IMR-90 (cell line): ENCODE data around the gene GLI1. TPM values are rescaled to one million over a fixed set of nuclear protein-coding genes. Genes with fewer than 3 reads are reported as not detected.
A peak's percentile ranks its signal among the peaks of the same experiment; 100 is the strongest.

Experiments used
- ATAC-seq: fragments of 200-7000 bp; cut with Tn5 transposase; 2 replicates; pipeline ENCODE4 v1.9.1; 2020; ENCODE audit warnings: low read depth, mild to moderate bottlenecking, moderate library complexity
- BruUV-seq: library from RNA; stranded (reverse); fragments of 400-500 nt; replicated peaks from 2 replicates; lab custom pipeline; 2021; lab: Mats Ljungman, UMichigan
- CTCF ChIA-PET: fragments of 300-600 bp; formaldehyde crosslinking; extraction: SDS; loops from one replicate; lab custom pipeline; 2021; ENCODE audit warnings: antibody characterized with exemption; lab: Yijun Ruan, JAX
- POLR2A ChIA-PET: fragments of 300-600 bp; sonication (Branson Sonifier 250); formaldehyde crosslinking; loops from one replicate; lab custom pipeline; 2022; ENCODE audit warnings: antibody characterized with exemption; ENCODE audit not compliant: unreplicated experiment; lab: Charles Lee
- DNase-seq: peaks from one replicate; pipeline ENCODE4 v3.0.0; 2013
- H2AFZ ChIP-seq: replicated peaks from 2 replicates; pipeline ENCODE3; 2013; ENCODE audit warnings: low read length, mild to moderate bottlenecking; ENCODE audit not compliant: poor library complexity
- H2AK5ac ChIP-seq: 2 replicates; pipeline ENCODE4 v1.6.1; 2013; ENCODE audit warnings: low read depth, low read length, inconsistent platforms
- H2AK9ac ChIP-seq: replicated peaks from 2 replicates; pipeline ENCODE3; 2013; ENCODE audit warnings: mild to moderate bottlenecking, low read depth, low read length, moderate library complexity; ENCODE audit not compliant: poor library complexity
- H2BK120ac ChIP-seq: 2 replicates; pipeline ENCODE4 v1.6.1; 2013; ENCODE audit warnings: low read depth, low read length, inconsistent platforms
- H2BK15ac ChIP-seq: 3 replicates; pipeline ENCODE4 v1.6.1; 2013; ENCODE audit warnings: low read depth, low read length, inconsistent platforms
- H2BK20ac ChIP-seq: 2 replicates; pipeline ENCODE4 v1.6.1; 2013; ENCODE audit warnings: low read depth, mild to moderate bottlenecking, inconsistent platforms, low read length, moderate library complexity
- H2BK5ac ChIP-seq: 2 replicates; pipeline ENCODE4 v1.6.1; 2013; ENCODE audit warnings: mild to moderate bottlenecking, low read depth, low read length, inconsistent platforms; ENCODE audit not compliant: poor library complexity, severe bottlenecking
- H3K14ac ChIP-seq: replicated peaks from 2 replicates; pipeline ENCODE4 v1.6.1; 2013; ENCODE audit warnings: low read depth, low read length, inconsistent platforms
- H3K18ac ChIP-seq: 2 replicates; pipeline ENCODE4 v1.6.1; 2013; ENCODE audit warnings: low read depth, low read length, control low read depth
- H3K23ac ChIP-seq: 2 replicates; pipeline ENCODE4 v1.6.1; 2013; ENCODE audit warnings: low read depth, low read length, inconsistent platforms
- H3K27ac ChIP-seq: 2 replicates; pipeline ENCODE4 v1.5.1; 2013; ENCODE audit warnings: mild to moderate bottlenecking, control low read depth, low read length; ENCODE audit not compliant: insufficient read depth
- H3K27me3 ChIP-seq: 2 replicates; pipeline ENCODE4 v1.6.1; 2013; ENCODE audit warnings: low read length; ENCODE audit not compliant: control insufficient read depth, insufficient read depth
- H3K36me3 ChIP-seq: 2 replicates; pipeline ENCODE4 v1.6.1; 2013; ENCODE audit warnings: low read length, mixed read lengths; ENCODE audit not compliant: control insufficient read depth, insufficient read depth
- H3K4ac ChIP-seq: 2 replicates; pipeline ENCODE4 v1.6.1; 2013; ENCODE audit warnings: low read depth, low read length, inconsistent platforms
- H3K4me1 ChIP-seq: 2 replicates; pipeline ENCODE4 v1.6.1; 2013; ENCODE audit warnings: low read length, mixed read lengths; ENCODE audit not compliant: control insufficient read depth, insufficient read depth
- H3K4me2 ChIP-seq: 2 replicates; pipeline ENCODE4 v1.6.1; 2013; ENCODE audit warnings: low read depth, mild to moderate bottlenecking, control low read depth, low read length, moderate library complexity
- H3K4me3 ChIP-seq: 2 replicates; pipeline ENCODE4 v1.5.1; 2013; ENCODE audit warnings: low read depth, mild to moderate bottlenecking, control low read depth, low read length, moderate library complexity; ENCODE audit not compliant: insufficient read depth
- H3K56ac ChIP-seq: 2 replicates; pipeline ENCODE4 v1.6.1; 2013; ENCODE audit warnings: low read length, inconsistent platforms; ENCODE audit not compliant: insufficient read depth; ENCODE audit errors: extremely low read depth
- H3K79me1 ChIP-seq, 2 experiments: 2 replicates each; pipeline ENCODE4 v1.6.1; 2013; ENCODE audit warnings: low read length in 2 of 2, inconsistent platforms in 1 of 2, low read depth in 1 of 2
- H3K9ac ChIP-seq: 2 replicates; pipeline ENCODE4 v1.6.1; 2013; ENCODE audit warnings: low read depth, low read length, control low read depth
- H3K9me1 ChIP-seq: 2 replicates; pipeline ENCODE4 v1.6.1; 2013; ENCODE audit warnings: low read length, inconsistent platforms; ENCODE audit not compliant: insufficient read depth
- H3K9me3 ChIP-seq: 2 replicates; pipeline ENCODE4 v1.6.1; 2013; ENCODE audit warnings: low read length; ENCODE audit not compliant: control insufficient read depth, insufficient read depth
- H4K20me1 ChIP-seq: 2 replicates; pipeline ENCODE4 v1.6.1; 2013; ENCODE audit warnings: low read length, inconsistent platforms; ENCODE audit not compliant: insufficient read depth
- H4K5ac ChIP-seq: 2 replicates; pipeline ENCODE4 v1.6.1; 2013; ENCODE audit warnings: mild to moderate bottlenecking, low read depth, low read length, control low read depth
- H4K8ac ChIP-seq, 2 experiments: 2 replicates each; pipeline ENCODE4 v1.6.1; 2013; ENCODE audit warnings: low read depth in 2 of 2, low read length in 2 of 2, control low read depth in 1 of 2, inconsistent platforms in 1 of 2
- H4K91ac ChIP-seq: 2 replicates; pipeline ENCODE4 v1.6.1; 2013; ENCODE audit warnings: low read depth, low read length, inconsistent platforms; ENCODE audit not compliant: insufficient read depth
- BHLHE40 ChIP-seq: fragments of 150-350 bp; IDR thresholded peaks from 2 replicates; pipeline ENCODE4 v1.6.1; 2016; ENCODE audit warnings: mild to moderate bottlenecking, low read depth, low read length
- CEBPB ChIP-seq: IDR thresholded peaks from 2 replicates; pipeline ENCODE4 v1.6.1; 2012; ENCODE audit warnings: low read depth, low read length, improper control_type of control experiment
- CHD1 ChIP-seq: IDR thresholded peaks from 2 replicates; pipeline ENCODE4 v1.6.1; 2012; ENCODE audit warnings: low read depth, low read length, improper control_type of control experiment
- CTCF ChIP-seq: conservative IDR thresholded peaks from 2 replicates; pipeline ENCODE4 v1.5.1; 2012; ENCODE audit warnings: mild to moderate bottlenecking, low read depth, low read length, improper control_type of control experiment
- MAFK ChIP-seq: IDR thresholded peaks from 2 replicates; pipeline ENCODE4 v1.6.1; 2012; ENCODE audit warnings: low read depth, low read length, improper control_type of control experiment
- MAZ ChIP-seq: IDR thresholded peaks from 2 replicates; pipeline ENCODE4 v1.6.1; 2012; ENCODE audit warnings: low read depth, mild to moderate bottlenecking, low read length, improper control_type of control experiment, moderate library complexity, borderline replicate concordance
- MXI1 ChIP-seq: IDR thresholded peaks from 2 replicates; pipeline ENCODE4 v1.6.1; 2012; ENCODE audit warnings: low read depth, mild to moderate bottlenecking, low read length, moderate library complexity, borderline replicate concordance
- NFE2L2 ChIP-seq: fragments of 150-350 bp; IDR thresholded peaks from 2 replicates; pipeline ENCODE4 v1.6.1; 2016; ENCODE audit warnings: low read depth, mild to moderate bottlenecking, low read length
- POLR2A ChIP-seq: IDR thresholded peaks from 2 replicates; pipeline ENCODE4 v1.6.1; 2012; ENCODE audit warnings: mild to moderate bottlenecking, low read depth, low read length
- RCOR1 ChIP-seq: IDR thresholded peaks from 2 replicates; pipeline ENCODE4 v1.6.1; 2012; ENCODE audit warnings: mild to moderate bottlenecking, low read length, improper control_type of control experiment; ENCODE audit not compliant: insufficient replicate concordance
- RFX5 ChIP-seq: IDR thresholded peaks from 2 replicates; pipeline ENCODE4 v1.8.0; 2012; ENCODE audit warnings: low read depth, mild to moderate bottlenecking, low read length, moderate library complexity
- SMC3 ChIP-seq: fragments of 150-350 bp; IDR thresholded peaks from 2 replicates; pipeline ENCODE4 v1.6.1; 2016; ENCODE audit warnings: low read depth, mild to moderate bottlenecking, antibody characterized with exemption, low read length, moderate library complexity
- USF2 ChIP-seq: fragments of 150-350 bp; IDR thresholded peaks from 2 replicates; pipeline ENCODE4 v1.6.1; 2017; ENCODE audit warnings: mild to moderate bottlenecking, antibody characterized with exemption, low read length, low read depth
- WGBS, 2 experiments: methylation state at CpG; one replicate each; pipeline versions ENCODE4 v1.1.5 to v1.1.7; 2013; ENCODE audit warnings: missing lambda C conversion rate in 2 of 2; ENCODE audit not compliant: insufficient read length in 1 of 2; ENCODE audit errors: extremely low coverage in 2 of 2; 5-methylcytosine and 5-hydroxymethylcytosine counted together
- dilution Hi-C: fragments of 300-500 bp; cut with HindIII; formaldehyde crosslinking; loops from one replicate; pipeline ENCODE4 v1.14.3; 2018; ENCODE audit warnings: low sequenced_read_pairs; ENCODE audit not compliant: unreplicated experiment
- in situ Hi-C: fragments of 300-500 bp; cut with MboI; formaldehyde crosslinking; loops from 3 replicates; pipeline ENCODE4 v1.14.3; 2019; ENCODE audit warnings: low sequenced_read_pairs, inconsistent platforms, mixed read lengths
- intact Hi-C: fragments of 100-400 bp; cut with micrococcal nuclease; formaldehyde crosslinking; loops from 2 replicates; pipeline ENCODE4 v1.10.0; 2022
- polyA plus RNA-seq, 3 experiments: library from polyadenylated mRNA; depleted of rRNA; stranded (reverse); fragments of >200 nt; gene quantifications; 2 replicates each; pipeline ENCODE4 v1.2.3, GENCODE V29; 2012; ENCODE audit warnings: low replicate concordance in 1 of 3
- total RNA-seq: library from RNA; depleted of rRNA; stranded (reverse); fragments of >200 nt; gene quantifications from 2 replicates; pipeline ENCODE4 v1.2.3, GENCODE V29; 2012

The GLI1 gene
- total and polyA plus RNA-seq, 2 of the 4 experiments (the other 2 are of a cell fraction), result 1.3 to 3.8 TPM

GRCh38 chr12:57452181-57452936 is 7.2 kb upstream of the GLI1 start:
- Histone ChIP-seq H3K36me3 (no peaks in the 10 kb centered on the region), H2AK9ac (peak overlapping the region; percentile 71), H2BK5ac (peak overlapping the region; percentile 69), H4K20me1 (no peaks in the 10 kb centered on the region), H2BK20ac (peak overlapping the region; percentile 82), H2BK120ac (peak overlapping the region; percentile 84), H3K56ac (peak overlapping the region; percentile 5; the same call in 1 of the 2 replicates), H3K9me1 (peaks cover 28% of the 10 kb centered on the region), H3K23ac (peak overlapping the region; percentile 10; the same call in 1 of the 2 replicates), H2AFZ (peak overlapping the region; percentile 76), H3K4me3 (no peak overlapping the region), H3K18ac (peak overlapping the region; percentile 25), H3K4ac (peak overlapping the region; percentile 76), H4K91ac (peak overlapping the region; percentile 87), H3K79me1 (peaks cover 0 to 10% of the 10 kb centered on the region in 2 experiments; a peak in 1 of 4 replicates), H2BK15ac (peak overlapping the region; percentile 88; the same call in 1 of the 3 replicates), H3K27me3 (no peaks in the 10 kb centered on the region), H3K27ac (peak overlapping the region; percentile 53), H4K5ac (peak overlapping the region; percentile 19; the same call in 1 of the 2 replicates), H3K9ac (no peak overlapping the region), H3K14ac (peak overlapping the region; percentile 61), H4K8ac (peak overlapping the region; percentile 10 to 88; a peak in 2 of 4 replicates), H3K4me1 (peaks cover 33% of the 10 kb centered on the region), H3K4me2 (peak overlapping the region; percentile 66), H3K9me3 (no peaks in the 10 kb centered on the region), H2AK5ac (peak overlapping the region; percentile 75)
- peak; percentile 97 for DNase-seq
- dilution Hi-C loops (no loop called here), intact Hi-C loops (loop anchor here (5.0 kb wide), 1 partner anchor 80 kb away; no protein-coding TSS in a partner anchor), in situ Hi-C loops (loop anchor here (5.0 kb wide), 2 partner anchors 140 to 185 kb away; no protein-coding TSS in a partner anchor)
- BruUV-seq, result no TSS peak
- ATAC-seq, result peak; percentile 54
- 13% methylated on average over 2 of the region's 9 CpGs; no CpG with 5 or more reads in 1 of the 2 experiments for WGBS, 2 experiments
- POLR2A ChIA-PET, result interaction anchor here (1.0 kb wide), 1 partner anchor 145 kb away, joined by 6 read pairs; no protein-coding TSS in a partner anchor
- CTCF ChIA-PET, result interaction anchor here (0.5 to 2.5 kb wide), 24 partner anchors 8 to 949 kb away, joined by 3 to 42 read pairs (median 4); no protein-coding TSS in a partner anchor
- TF ChIP-seq CEBPB (no peak), MAFK (no peak), POLR2A (peak; percentile 67), NFE2L2 (no peak), CHD1 (no peak), USF2 (no peak), MAZ (peak; percentile 73; the same call in 1 of the 2 replicates), RCOR1 (peak; percentile 79), RFX5 (no peak), CTCF (no peak), BHLHE40 (peak; percentile 44; the same call in 1 of the 2 replicates), SMC3 (no peak), MXI1 (no peak)
